ENCODE data around the gene TCF25.

GRCh38 chr16:89841275-89841674 is 32.1 kb upstream of the TCF25 start:
- TF ChIP-seq CTCF (IDR thresholded peaks at IDR 0.05) = no peak
- TF ChIP-seq EP300 (IDR thresholded peaks at IDR 0.05) = no peak
- no peak for TF ChIP-seq POLR2A (IDR thresholded peaks at IDR 0.05; ENCODE audit: low read depth)
